Measurements from ENCODE around the gene HMCN1.

HMCN1 gene

DNA sequence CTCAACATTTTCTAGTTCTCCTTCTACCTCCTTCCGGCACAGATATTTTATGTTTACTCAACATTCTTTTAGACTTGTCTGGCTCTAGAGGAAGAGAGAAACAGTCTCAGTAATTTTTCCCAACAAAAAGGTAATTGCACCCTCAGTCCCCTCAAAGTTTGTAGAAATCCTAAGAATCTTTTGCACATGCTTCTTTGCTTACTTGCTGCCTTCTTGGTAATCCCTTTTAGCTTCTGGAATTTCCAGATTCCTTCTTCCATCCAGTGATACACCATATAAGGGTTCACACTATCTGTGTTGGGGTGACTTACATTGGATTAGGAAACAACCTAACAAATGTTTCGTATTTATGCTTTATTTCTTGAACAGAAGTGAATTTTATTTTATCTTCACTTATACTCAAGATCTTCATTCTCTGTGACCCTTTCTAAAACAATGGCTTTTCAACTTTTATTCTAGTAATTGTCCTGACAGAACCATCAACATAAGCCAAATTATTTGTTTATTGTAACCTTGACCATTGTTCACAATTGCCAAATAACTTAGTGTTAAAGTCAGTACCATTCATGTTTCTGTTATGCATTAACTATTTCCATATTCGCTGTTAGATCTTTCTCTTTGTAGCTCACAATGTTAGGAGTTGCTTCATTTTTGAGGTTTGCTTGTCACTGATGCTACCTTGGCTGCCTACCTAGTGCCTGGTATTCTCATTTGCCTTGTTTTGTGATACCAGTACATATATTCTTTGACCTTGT, 238.1 kb downstream of the HMCN1 start:
- DNase-seq: no peak

DNA sequence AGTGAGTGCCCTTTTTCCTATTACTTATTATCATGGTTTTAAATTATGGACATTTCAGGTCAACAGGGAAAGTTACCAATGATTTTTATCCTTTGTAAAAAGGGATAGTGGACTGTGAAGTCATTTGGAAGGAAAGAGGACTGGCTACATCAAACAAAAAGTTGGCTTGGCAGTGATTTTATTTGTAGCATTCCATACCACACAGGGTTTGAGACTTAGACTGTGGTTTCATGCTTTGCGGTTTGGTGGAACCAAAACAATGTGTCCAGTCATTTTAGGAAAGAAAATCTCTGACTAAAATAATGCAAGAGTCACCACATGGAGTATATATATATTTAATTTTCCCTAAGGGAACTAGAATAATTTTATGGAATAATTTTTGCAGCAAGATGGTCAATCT, 239.5 kb downstream of the HMCN1 start:
- DNase-seq: no peak

DNA sequence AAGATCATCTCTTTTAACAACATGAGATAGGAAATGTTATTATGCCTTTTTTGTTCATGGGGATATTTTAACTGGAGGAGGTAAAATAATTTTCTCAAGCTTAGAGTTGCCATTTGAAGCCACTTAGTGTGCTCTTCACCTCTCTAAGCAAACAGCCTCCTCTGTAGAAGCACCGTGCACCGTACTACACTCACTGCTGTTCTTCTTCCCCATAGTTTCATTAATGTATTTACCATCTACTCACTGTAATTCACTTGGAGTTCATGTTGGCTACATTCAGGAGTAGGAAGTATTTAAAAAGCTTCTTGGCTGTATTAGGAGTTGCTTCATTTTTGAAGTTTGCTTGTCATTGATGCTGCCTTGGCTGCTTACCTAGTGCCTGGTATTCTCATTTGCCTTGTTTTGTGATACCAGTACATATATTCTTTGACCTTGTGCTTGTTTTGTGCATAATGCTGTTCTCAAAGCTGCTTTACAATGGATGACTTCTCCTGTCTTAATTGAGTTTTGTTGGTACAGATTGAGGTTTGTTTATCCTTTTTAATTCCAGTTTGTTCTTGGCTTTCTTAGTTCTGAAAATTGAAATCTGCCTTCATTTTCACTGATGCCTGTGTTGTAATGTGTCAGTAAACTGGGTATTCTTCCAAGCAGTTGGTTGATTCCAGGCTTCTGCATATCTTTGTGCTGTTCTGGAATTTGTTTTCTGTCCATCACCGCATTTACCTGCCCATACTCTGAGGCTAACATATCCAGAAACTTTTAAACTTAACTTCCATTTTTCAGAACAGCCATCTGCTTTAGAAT, 240.4 kb downstream of the HMCN1 start:
- DNase-seq: no peak

- no peak for DNase-seq
Observed at GRCh38 chr1:185980891-185981290, 246.7 kb downstream of the HMCN1 start.

GRCh38 chr1:185984113-185984836, 250.1 kb downstream of the HMCN1 start:
- DNase-seq: no peak

- DNase-seq: no peak
Observed at GRCh38 chr1:185987611-185988321, 253.6 kb downstream of the HMCN1 start.

- no peak for DNase-seq
Observed at GRCh38 chr1:185990565-185990964, 256.4 kb downstream of the HMCN1 start.

DNA sequence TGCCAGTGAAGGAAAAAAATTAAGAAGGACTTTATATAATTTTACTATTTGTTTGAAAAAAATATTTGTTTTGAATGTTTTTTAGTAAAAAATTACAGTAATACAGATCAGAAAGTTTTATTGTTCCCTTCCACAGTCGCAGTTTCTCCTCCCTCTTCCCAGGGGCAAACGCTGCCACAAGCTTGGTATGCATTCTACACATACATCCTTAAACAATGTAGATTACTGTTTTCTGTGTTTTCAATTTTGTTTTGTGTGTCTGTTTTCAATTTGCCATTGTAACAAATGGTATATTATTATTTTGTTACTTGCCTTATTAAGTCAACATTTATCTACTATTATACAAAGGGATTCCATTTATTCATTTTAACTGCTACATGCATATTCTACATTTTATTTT, 257.1 kb downstream of the HMCN1 start:
- no peak for DNase-seq

DNA sequence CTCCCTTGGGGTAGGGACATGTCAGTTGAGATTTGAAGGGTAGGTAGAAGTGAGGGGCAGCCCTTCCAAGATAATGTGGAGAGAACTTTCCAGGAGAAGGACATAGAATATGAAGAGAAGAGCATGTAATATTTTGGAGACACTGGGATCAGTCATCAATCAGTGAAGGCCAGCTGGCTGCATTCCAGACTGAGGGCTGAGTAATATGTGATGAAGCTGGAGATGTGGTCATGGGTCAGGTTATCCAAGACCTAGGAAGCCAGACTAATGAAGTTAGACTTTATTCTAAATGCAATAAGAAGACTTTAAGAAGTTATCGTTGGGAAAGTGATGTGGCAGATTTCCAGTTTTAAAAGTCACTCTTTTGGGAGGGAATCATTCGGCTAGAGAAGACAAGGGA, 262.0 kb downstream of the HMCN1 start:
- DNase-seq: no peak

- no peak for DNase-seq
Observed at GRCh38 chr1:185998391-185998790, 264.2 kb downstream of the HMCN1 start.

DNA sequence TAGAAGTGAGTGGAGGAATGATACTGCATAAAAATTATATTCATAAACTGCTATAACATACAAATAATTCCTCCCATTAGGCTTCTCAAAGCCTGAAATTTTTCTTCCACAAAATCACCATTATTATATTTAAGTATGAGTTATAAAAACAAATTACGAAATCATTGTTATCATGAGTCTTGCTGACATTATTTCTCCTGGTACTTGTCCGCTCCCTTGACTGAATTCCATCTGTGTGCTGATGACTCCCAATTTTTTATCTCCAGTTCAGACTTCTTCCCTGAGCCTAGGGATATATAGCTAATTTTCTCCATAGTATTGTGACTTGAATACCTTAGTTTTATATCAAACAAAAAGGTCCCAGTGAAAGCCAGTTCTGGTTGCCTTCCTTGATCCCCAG, 268.2 kb downstream of the HMCN1 start:
- DNase-seq: no peak

GRCh38 chr1:186009039-186009737, 275.0 kb downstream of the HMCN1 start:
- DNase-seq: no peak

DNA sequence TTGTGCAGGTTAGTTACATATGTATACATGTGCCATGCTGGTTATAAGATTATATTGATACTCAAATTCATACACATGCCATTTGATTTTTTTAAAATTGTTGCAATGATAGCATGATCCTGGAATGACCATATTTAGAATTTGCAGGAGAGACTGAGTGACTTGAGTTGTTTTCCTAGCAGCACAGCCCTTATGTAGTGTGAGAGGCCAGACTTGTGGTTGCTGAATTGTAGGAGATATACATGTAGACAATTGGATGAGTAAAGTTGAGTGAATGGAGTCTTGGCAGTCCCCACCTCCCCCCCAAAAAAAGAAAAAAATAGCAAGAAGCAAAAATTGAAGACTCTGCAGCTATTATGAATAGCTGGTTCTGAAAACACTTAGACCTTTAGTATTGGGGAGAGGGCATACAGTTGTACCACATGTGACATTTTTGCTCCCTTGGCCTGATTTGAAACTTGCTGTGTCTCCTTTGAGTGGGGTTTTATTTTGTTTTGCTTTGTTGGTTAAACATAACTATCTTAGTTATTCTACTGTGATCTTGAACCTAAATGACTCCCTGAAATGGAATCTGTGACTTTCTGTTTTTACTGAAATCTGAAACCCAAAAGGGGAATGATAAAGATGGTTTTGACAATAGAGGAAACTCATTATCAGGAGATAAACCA, 280.3 kb downstream of the HMCN1 start:
- no peak for DNase-seq

DNA sequence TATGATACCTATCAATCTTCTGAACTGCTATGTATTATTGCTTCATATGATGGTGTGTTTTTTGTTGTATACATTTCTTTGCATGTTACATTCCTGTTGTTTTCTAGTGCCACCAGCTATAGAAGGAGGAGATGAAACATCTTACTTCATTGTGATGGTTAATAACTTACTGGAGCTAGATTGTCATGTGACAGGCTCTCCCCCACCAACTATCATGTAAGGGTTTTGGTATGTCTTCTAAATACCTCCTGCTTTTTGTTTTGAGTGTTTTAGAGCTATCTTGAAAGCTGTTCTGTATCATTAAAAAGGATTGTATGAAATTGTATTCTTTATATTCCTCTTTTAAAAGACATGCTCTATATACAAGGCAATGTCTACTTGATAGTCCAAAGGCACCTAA, 282.7 kb downstream of the HMCN1 start:
- no peak for DNase-seq

DNA sequence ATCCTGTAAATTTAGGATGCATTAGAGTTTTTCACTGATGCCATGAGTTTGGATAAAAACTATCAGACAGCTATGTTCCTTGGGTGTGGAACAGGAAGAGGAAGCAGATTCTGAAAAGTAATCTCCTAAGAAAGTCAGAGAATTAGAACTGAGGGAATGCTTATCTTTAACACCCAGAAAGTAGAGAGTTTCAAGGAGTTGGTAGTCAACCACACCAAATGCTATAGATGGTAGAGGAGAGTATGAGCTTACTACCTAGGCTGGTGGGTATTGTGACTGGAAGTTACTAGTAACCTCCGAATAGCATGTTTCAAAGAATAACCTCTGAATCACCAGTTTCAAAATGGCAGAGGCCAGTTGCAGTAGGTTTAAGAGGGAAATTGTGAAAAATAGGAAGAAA, 288.0 kb downstream of the HMCN1 start:
- no peak for DNase-seq

DNA sequence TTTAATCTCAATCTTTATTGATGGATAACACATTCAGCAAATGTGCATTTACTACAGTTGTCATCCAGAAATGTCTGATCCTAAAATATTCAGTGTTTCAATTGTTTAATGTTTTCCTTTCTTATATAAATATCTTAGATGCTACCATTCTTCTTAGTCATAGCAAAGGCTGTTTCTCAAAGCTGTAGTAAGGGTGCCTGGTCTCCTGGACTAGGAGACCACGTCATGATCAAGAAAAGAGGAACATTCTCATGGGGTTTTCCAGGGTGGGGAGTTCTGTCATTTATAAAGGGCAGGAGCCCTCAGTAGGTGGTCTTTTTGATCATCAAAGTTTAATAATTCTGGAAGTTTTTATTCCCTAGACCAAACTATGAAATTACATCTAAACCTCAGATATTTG, 292.8 kb downstream of the HMCN1 start:
- no peak for DNase-seq

- DNase-seq: no peak
Observed at GRCh38 chr1:186027621-186028020, 293.4 kb downstream of the HMCN1 start.

DNA sequence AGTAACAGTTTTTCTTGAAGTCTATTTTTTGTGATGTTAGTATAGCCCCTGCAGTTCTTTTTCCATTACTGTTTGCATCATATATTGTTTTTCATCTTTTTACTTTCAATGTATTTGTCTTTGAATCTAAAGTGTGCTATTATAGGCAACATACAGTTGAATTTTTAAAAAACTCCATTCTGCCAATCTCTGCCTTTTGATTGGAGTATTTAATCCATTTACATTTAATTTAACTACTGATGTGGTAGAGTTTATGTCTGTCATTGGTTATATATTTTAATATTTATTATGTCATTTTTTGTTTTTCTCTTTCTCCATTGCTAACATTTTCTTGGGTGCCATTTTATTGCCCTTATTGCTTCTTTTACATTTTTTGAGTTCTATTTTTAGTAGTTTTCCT, 296.3 kb downstream of the HMCN1 start:
- DNase-seq: no peak

DNA sequence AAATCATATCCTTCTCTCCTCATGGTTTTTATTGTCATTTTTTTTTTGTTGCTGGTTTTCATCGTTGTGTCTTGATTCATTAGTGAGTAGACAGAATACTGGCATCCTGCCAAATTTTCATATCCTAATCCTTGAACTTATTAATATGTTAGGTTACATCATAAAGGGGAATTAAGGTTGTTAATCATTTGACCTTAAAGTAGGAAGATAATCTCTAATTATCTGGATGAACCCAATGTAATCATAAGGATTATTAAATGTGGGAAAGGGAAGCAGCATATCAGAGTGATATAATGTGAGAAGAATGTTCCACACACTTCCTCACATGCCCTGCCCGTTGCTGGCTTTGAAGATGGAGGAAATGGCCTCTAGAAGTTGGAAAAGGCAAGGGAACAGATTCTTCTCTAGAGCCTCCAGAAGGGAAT, 299.7 kb downstream of the HMCN1 start:
- no peak for DNase-seq

- no peak for DNase-seq
Observed at GRCh38 chr1:186042230-186042629, 308.0 kb downstream of the HMCN1 start.

GRCh38 chr1:186043296-186043695, 309.1 kb downstream of the HMCN1 start:
- DNase-seq: no peak
